ENCODE results near the gene RPA3. TPM values are rescaled to one million over a fixed set of nuclear protein-coding genes. Genes with fewer than 3 reads are reported as not detected.
"Not testable (repeated sequence)": the region's sequence is repeated elsewhere in the genome, so short reads cannot be mapped to it uniquely, and the experiment has no call there.

RPA3 gene
- total RNA-seq, 4 donors from 2014 or later, result 14.9 to 35.2 (median 18.4) TPM

- no peak for DNase-seq (ENCODE audit: low spot score in 2 of 2)
- Histone ChIP-seq H3K27ac (no peak overlapping the region), H3K4me1 (peaks cover 5% of the 10 kb centered on the region), H3K9me3 (no peaks in the 10 kb centered on the region), H3K36me3 (no peaks in the 10 kb centered on the region), H3K4me3 (no peak overlapping the region), H3K27me3 (no peaks in the 10 kb centered on the region)
- 94% methylated on average over 1 of the region's 1 CpG for WGBS
- TF ChIP-seq, protein P1, sequence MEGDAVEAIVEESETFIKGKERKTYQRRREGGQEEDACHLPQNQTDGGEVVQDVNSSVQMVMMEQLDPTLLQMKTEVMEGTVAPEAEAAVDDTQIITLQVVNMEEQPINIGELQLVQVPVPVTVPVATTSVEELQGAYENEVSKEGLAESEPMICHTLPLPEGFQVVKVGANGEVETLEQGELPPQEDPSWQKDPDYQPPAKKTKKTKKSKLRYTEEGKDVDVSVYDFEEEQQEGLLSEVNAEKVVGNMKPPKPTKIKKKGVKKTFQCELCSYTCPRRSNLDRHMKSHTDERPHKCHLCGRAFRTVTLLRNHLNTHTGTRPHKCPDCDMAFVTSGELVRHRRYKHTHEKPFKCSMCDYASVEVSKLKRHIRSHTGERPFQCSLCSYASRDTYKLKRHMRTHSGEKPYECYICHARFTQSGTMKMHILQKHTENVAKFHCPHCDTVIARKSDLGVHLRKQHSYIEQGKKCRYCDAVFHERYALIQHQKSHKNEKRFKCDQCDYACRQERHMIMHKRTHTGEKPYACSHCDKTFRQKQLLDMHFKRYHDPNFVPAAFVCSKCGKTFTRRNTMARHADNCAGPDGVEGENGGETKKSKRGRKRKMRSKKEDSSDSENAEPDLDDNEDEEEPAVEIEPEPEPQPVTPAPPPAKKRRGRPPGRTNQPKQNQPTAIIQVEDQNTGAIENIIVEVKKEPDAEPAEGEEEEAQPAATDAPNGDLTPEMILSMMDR (IDR thresholded peaks at IDR 0.05), result no peak
- TF ChIP-seq POLR2A (IDR thresholded peaks at IDR 0.05) (no peak), EP300 (IDR thresholded peaks at IDR 0.05) (no peak), POLR2AphosphoS5 (IDR thresholded peaks at IDR 0.05) (no peak)
These were observed 53.4 kb downstream of the RPA3 start for GRCh38 chr7:7665031-7665430.

- Histone ChIP-seq H3K27me3 (no peaks in the 10 kb centered on the region), H3K9me3 (no peaks in the 10 kb centered on the region), H3K4me1 (peaks cover 5% of the 10 kb centered on the region), H3K27ac (no peak overlapping the region), H3K36me3 (no peaks in the 10 kb centered on the region), H3K4me3 (no peak overlapping the region)
- TF ChIP-seq POLR2A (IDR thresholded peaks at IDR 0.05) (no peak), EP300 (IDR thresholded peaks at IDR 0.05) (no peak), POLR2AphosphoS5 (IDR thresholded peaks at IDR 0.05) (no peak)
- WGBS, result 60% methylated on average over 3 of the region's 3 CpGs
- DNase-seq (ENCODE audit: low spot score in 2 of 2), result no peak
These were observed 54.1 kb downstream of the RPA3 start for GRCh38 chr7:7664291-7664690.

GRCh38 chr7:7662527-7662926 lies 55.9 kb downstream of the RPA3 start:
- 89% methylated on average over 5 of the region's 6 CpGs for WGBS

GRCh38 chr7:7656459-7656858 lies 61.9 kb downstream of the RPA3 start:
- not testable (repeated sequence) for DNase-seq (ENCODE audit: low spot score in 2 of 2); H3K4me3 ChIP-seq; H3K27me3 ChIP-seq; H3K36me3 ChIP-seq; H3K9me3 ChIP-seq; H3K27ac ChIP-seq; H3K4me1 ChIP-seq
- 98% methylated on average over 3 of the region's 3 CpGs for WGBS

More at GRCh38 chr7:7662527-7662926, 55.9 kb downstream of the RPA3 start:
- no peak overlapping the region for H3K4me3 ChIP-seq
- H3K36me3 ChIP-seq, result no peaks in the 10 kb centered on the region
- H3K9me3 ChIP-seq, result no peaks in the 10 kb centered on the region
- TF ChIP-seq, protein P1 (IDR thresholded peaks at IDR 0.05), result no peak
- H3K27ac ChIP-seq, result no peak overlapping the region
- no peak for DNase-seq (ENCODE audit: low spot score in 2 of 2)
- H3K4me1 ChIP-seq, result peaks cover 5% of the 10 kb centered on the region
- H3K27me3 ChIP-seq, result no peaks in the 10 kb centered on the region

DNA sequence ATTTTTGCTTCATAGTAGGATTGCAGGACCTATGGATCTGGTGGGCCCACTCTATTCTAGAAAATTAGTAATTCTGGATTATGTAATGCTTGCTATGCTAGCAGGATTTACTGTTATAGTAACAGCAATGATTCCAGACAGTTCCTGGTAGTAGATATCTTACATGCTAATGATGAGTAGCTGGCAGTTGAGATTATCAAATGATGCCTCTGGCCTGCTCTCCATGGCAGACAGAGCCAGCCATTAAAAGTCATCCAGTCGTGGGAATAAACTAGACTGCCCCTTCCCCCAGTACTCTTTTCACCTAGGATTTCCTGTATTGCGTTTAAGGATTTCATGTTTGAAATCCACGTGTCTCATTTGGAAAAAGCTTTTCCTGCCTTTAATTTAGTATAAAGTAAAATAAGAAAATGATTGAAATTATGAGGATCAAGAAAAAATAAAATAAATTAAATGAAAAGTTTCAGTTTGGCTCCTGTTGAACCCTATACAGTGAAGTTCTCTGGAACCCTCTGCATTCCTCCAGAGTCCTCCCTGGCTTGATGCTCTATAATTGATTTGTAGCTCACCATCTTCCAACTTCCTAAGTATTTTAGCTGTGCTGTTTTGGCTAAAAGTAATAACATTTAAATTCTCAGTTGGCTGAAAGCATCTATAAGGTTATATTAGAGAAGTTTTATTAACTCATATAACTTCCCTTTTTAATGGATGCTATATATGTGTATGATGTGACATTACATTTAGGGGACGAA lies 63.3 kb downstream of the RPA3 start:
- no peaks in the 10 kb centered on the region for H3K36me3 ChIP-seq
- peaks cover 6% of the 10 kb centered on the region for H3K4me1 ChIP-seq
- H3K27ac ChIP-seq, result no peak overlapping the region
- WGBS, result 78% methylated on average over 4 of the region's 4 CpGs
- H3K4me3 ChIP-seq, result no peak overlapping the region
- no peak for DNase-seq (ENCODE audit: low spot score in 2 of 2)
- TF ChIP-seq POLR2A (IDR thresholded peaks at IDR 0.05) (no peak), POLR2AphosphoS5 (IDR thresholded peaks at IDR 0.05) (no peak), EP300 (IDR thresholded peaks at IDR 0.05) (no peak)
- TF ChIP-seq, protein P1 (IDR thresholded peaks at IDR 0.05), result no peak
- no peaks in the 10 kb centered on the region for H3K27me3 ChIP-seq
- H3K9me3 ChIP-seq, result no peaks in the 10 kb centered on the region

DNA sequence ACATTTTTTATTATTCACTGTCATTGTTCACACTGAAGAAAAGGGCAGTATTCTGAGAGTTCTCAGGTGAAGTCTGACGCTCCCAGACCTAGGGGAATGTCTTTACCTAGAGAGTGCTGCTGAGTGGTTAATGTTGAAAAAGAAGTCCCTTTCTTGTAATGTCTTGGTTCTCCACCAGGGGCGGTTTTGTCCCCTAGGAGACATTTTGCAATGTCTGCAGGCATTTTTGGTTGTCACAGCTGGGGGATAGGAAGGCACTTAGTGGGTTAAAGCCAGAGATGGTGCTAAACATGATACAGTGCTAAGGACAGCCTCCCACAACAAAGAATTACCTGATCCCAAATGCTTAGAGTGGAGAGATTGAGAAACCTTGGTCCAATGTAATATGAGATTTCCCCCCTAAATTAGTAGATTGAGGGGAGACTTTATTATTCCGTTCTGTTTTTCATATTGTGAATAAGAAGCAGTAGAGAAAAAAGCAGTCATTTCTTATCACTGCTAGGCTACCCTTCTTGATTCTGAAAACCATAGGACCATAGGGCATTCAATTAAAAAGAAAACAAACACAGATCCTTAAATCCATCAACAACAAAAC lies 64.7 kb downstream of the RPA3 start:
- no peaks in the 10 kb centered on the region for H3K27me3 ChIP-seq
- H3K9me3 ChIP-seq, result no peaks in the 10 kb centered on the region
- TF ChIP-seq EP300 (IDR thresholded peaks at IDR 0.05), result no peak
- TF ChIP-seq, protein P1 (IDR thresholded peaks at IDR 0.05), result peak in 1 of 2 donors; percentile 15
- no peak overlapping the region for H3K4me3 ChIP-seq
- no peak for DNase-seq (ENCODE audit: low spot score in 2 of 2)
- H3K27ac ChIP-seq, result no peak overlapping the region
- H3K4me1 ChIP-seq, result peaks cover 6% of the 10 kb centered on the region
- no peaks in the 10 kb centered on the region for H3K36me3 ChIP-seq
- WGBS, result 78% methylated on average over 3 of the region's 3 CpGs
